K562 (cell line): Measurements from ENCODE around the gene MRPL54. TPM values are rescaled to one million over a fixed set of nuclear protein-coding genes. Genes with fewer than 3 reads are reported as not detected.
A peak's percentile ranks its signal among the peaks of the same experiment; 100 is the strongest.

Experiments used
- BRF1 ChIP-seq: IDR thresholded peaks from 3 replicates; pipeline ENCODE4 v1.6.1; 2011; ENCODE audit warnings: borderline replicate concordance, mild to moderate bottlenecking; ENCODE audit not compliant: insufficient read length; ENCODE audit errors: extremely low read depth
- CBFB ChIP-seq: sonication (generic); formaldehyde crosslinking; IDR thresholded peaks from 2 replicates; pipeline ENCODE4 v1.4.0; 2020; ENCODE audit warnings: mild to moderate bottlenecking, missing genetic modification reagents
- CBX2 ChIP-seq: fragments of 200-600 bp; sonication (generic); IDR thresholded peaks from one replicate; pipeline ENCODE4 v1.6.1; 2012; ENCODE audit warnings: mild to moderate bottlenecking, low read length, inconsistent platforms; ENCODE audit not compliant: insufficient read depth, poor library complexity, severe bottlenecking
- CHD1 ChIP-seq: fragments of 200-600 bp; sonication (generic); IDR thresholded peaks from one replicate; pipeline ENCODE4 v1.6.1; 2012; ENCODE audit warnings: mild to moderate bottlenecking, moderate library complexity, low read length, inconsistent platforms
- ESRRA ChIP-seq: fragments of 450-650 bp; IDR thresholded peaks from 2 replicates; pipeline ENCODE4 v1.6.1; 2014; ENCODE audit warnings: low read depth, mild to moderate bottlenecking, moderate library complexity, borderline replicate concordance
- GABPA ChIP-seq: fragments of 200-800 bp; sonication (Bioruptor generic); conservative IDR thresholded peaks from 2 replicates; pipeline ENCODE4 v1.6.1; 2016; ENCODE audit warnings: low read depth, missing genetic modification characterization, missing compliant biosample characterization
- HNRNPL ChIP-seq: fragments of 200-400 bp; formaldehyde crosslinking; IDR thresholded peaks from 2 replicates; pipeline ENCODE4 v1.6.1; 2017; ENCODE audit warnings: low read depth, mild to moderate bottlenecking, low read length
- HSF4 ChIP-seq: fragments of 250-450 bp; sonication (Bioruptor Pico); IDR thresholded peaks from 2 replicates; pipeline ENCODE4 v2.1.2; 2022; ENCODE audit warnings: mild to moderate bottlenecking, moderate library complexity, borderline replicate concordance
- MIER1 ChIP-seq: fragments of 450-650 bp; IDR thresholded peaks from 2 replicates; pipeline ENCODE4 v1.6.1; 2016; ENCODE audit warnings: antibody characterized with exemption, mild to moderate bottlenecking, low read depth
- POLR2H ChIP-seq: IDR thresholded peaks from 2 replicates; pipeline ENCODE4 v1.6.1; 2016; ENCODE audit warnings: missing genetic modification characterization, low read depth, mild to moderate bottlenecking, control low read depth, missing compliant biosample characterization, moderate library complexity
- PYGO2 ChIP-seq: fragments of 450-650 bp; IDR thresholded peaks from 2 replicates; pipeline ENCODE4 v1.6.1; 2016; ENCODE audit warnings: mild to moderate bottlenecking, missing genetic modification characterization, moderate library complexity, missing compliant biosample characterization
- RHOXF2B ChIP-seq: fragments of 250-450 bp; sonication (Bioruptor Pico); conservative IDR thresholded peaks from 2 replicates; pipeline ENCODE4 v1.5.1; 2021
- SMAD1 ChIP-seq: fragments of 150-350 bp; IDR thresholded peaks from 2 replicates; pipeline ENCODE4 v1.6.1; 2014; ENCODE audit warnings: low read length, low read depth; ENCODE audit not compliant: partially characterized antibody
- ZEB2 ChIP-seq: fragments of 450-650 bp; IDR thresholded peaks from 2 replicates; pipeline ENCODE4 v1.6.1; 2016
- ZNF436 ChIP-seq: fragments of 250-450, 450-650 bp; sonication (Bioruptor Pico); formaldehyde crosslinking; IDR thresholded peaks from 2 replicates; pipeline ENCODE4 v1.7.0; 2020; ENCODE audit warnings: mild to moderate bottlenecking
- ZNF785 ChIP-seq: fragments of 250-450 bp; sonication (Bioruptor Pico); IDR thresholded peaks from 2 replicates; pipeline ENCODE4 v1.4.0; 2020; ENCODE audit warnings: mild to moderate bottlenecking
- polyA plus RNA-seq, 8 experiments: library from polyadenylated mRNA; depleted of rRNA in 4 of 8; stranded (reverse) in 5 of 8; unstranded in 3 of 8; fragments of >200 nt; fragmentation: Nextera tagmentation in 2 of 8; fragmentation: Illumina TruSeq in 1 of 8; extraction: Ambion mirVana in 2 of 8; extraction: Trizol in 1 of 8; gene quantifications; 2 replicates each; pipeline versions ENCODE4 v1.2.1 to v1.2.3, GENCODE V29; 2011 to 2014; ENCODE audit warnings: inconsistent platforms in 1 of 8, missing spikeins in 1 of 8
- total RNA-seq, 7 experiments: library from RNA; depleted of rRNA in 6 of 7; stranded (reverse); fragments of >200 nt in 6 of 7; fragmentation: Illumina TruSeq in 2 of 7; extraction: Trizol in 2 of 7; gene quantifications; 2 replicates each; pipeline versions ENCODE4 v1.2.1 to v1.2.3, GENCODE V29; 2011 to 2021; ENCODE audit warnings: low replicate concordance in 1 of 7
- TF ChIP-seq, protein P1 (sequence below): fragments of 250-450 bp; sonication (Bioruptor Pico); IDR thresholded peaks from 2 replicates; pipeline ENCODE4 v1.4.0; 2020; ENCODE audit warnings: mild to moderate bottlenecking, moderate library complexity, borderline replicate concordance
- TF ChIP-seq, protein P2 (sequence below): fragments of 450-650 bp; IDR thresholded peaks from 2 replicates; pipeline ENCODE4 v1.6.1; 2014; ENCODE audit warnings: low read depth, mild to moderate bottlenecking, moderate library complexity, borderline replicate concordance
- TF ChIP-seq, protein P3 (sequence below): fragments of 450-650 bp; formaldehyde crosslinking; IDR thresholded peaks from 2 replicates; pipeline ENCODE4 v1.4.0; 2020; ENCODE audit warnings: mild to moderate bottlenecking, mixed read lengths
- TF ChIP-seq, protein P4 (sequence below): fragments of 250-450 bp; sonication (Bioruptor Pico); IDR thresholded peaks from 2 replicates; pipeline ENCODE4 v1.8.0; 2022; ENCODE audit warnings: moderate library complexity, mild to moderate bottlenecking, inconsistent platforms

MRPL54 gene
- total and polyA plus RNA-seq, 9 of the 15 experiments (the other 6 are each of a cell fraction or from before 2014, with no cell fraction given) = 3.5 to 120 (median 56.9) TPM

DNA sequence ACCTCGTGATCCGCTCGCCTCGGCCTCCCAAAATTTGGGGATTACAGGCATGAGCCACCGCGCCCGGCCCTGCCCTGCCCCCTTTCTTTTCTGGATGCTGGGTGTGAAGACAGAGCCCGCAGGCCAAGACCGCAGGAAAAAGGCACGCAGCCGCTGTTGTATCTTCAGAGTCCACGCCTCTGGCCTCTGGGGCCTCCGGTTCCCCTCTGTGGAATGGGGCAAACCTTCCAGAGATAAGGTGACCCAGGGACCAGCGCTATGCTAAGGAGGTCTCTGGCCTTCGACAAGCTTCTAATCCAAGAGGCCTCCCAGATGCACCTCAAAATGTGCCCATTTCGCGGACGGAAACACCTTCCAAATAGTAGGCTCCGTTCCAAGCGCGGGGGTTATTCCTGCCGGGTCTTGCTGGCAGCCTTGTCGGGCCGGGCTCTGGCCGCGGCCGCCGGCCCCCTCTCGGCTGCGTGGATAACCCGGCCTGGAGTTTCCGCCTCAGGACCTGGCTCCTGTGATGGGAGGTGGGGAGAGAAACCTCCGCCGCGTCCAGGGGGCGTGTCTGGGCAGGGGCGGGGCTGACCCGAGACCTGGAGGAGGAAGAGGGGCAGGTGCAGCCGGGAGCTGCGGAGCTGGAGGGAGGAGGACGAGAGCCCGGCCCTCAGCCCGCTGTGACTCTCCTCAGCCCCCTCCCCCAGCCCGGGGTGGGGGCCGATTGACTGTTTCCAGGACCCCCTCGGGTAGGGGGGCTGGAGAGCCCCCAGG, 41.2 kb upstream of the MRPL54 start (continued):
- TF ChIP-seq, protein P1, sequence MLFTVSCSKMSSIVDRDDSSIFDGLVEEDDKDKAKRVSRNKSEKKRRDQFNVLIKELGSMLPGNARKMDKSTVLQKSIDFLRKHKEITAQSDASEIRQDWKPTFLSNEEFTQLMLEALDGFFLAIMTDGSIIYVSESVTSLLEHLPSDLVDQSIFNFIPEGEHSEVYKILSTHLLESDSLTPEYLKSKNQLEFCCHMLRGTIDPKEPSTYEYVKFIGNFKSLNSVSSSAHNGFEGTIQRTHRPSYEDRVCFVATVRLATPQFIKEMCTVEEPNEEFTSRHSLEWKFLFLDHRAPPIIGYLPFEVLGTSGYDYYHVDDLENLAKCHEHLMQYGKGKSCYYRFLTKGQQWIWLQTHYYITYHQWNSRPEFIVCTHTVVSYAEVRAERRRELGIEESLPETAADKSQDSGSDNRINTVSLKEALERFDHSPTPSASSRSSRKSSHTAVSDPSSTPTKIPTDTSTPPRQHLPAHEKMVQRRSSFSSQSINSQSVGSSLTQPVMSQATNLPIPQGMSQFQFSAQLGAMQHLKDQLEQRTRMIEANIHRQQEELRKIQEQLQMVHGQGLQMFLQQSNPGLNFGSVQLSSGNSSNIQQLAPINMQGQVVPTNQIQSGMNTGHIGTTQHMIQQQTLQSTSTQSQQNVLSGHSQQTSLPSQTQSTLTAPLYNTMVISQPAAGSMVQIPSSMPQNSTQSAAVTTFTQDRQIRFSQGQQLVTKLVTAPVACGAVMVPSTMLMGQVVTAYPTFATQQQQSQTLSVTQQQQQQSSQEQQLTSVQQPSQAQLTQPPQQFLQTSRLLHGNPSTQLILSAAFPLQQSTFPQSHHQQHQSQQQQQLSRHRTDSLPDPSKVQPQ (CRISPR knock-in tag) = no peak
- TF ChIP-seq CBX2 (no peak), ZNF436 (CRISPR knock-in tag) (no peak), BRF1 (no peak), GABPA (tag) (no peak), HNRNPL (no peak), PYGO2 (no peak), CBFB (no peak), HSF4 (CRISPR knock-in tag) (no peak), MIER1 (peak; percentile 94), ZNF785 (CRISPR knock-in tag) (no peak), ZEB2 (no peak), ESRRA (peak; percentile 92), CHD1 (no peak), POLR2H (no peak), RHOXF2B (no peak), SMAD1 (no peak)
- TF ChIP-seq, protein P2, sequence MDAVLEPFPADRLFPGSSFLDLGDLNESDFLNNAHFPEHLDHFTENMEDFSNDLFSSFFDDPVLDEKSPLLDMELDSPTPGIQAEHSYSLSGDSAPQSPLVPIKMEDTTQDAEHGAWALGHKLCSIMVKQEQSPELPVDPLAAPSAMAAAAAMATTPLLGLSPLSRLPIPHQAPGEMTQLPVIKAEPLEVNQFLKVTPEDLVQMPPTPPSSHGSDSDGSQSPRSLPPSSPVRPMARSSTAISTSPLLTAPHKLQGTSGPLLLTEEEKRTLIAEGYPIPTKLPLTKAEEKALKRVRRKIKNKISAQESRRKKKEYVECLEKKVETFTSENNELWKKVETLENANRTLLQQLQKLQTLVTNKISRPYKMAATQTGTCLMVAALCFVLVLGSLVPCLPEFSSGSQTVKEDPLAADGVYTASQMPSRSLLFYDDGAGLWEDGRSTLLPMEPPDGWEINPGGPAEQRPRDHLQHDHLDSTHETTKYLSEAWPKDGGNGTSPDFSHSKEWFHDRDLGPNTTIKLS = peak; percentile 30; the same call in 1 of the 2 replicates
- TF ChIP-seq, protein P3, sequence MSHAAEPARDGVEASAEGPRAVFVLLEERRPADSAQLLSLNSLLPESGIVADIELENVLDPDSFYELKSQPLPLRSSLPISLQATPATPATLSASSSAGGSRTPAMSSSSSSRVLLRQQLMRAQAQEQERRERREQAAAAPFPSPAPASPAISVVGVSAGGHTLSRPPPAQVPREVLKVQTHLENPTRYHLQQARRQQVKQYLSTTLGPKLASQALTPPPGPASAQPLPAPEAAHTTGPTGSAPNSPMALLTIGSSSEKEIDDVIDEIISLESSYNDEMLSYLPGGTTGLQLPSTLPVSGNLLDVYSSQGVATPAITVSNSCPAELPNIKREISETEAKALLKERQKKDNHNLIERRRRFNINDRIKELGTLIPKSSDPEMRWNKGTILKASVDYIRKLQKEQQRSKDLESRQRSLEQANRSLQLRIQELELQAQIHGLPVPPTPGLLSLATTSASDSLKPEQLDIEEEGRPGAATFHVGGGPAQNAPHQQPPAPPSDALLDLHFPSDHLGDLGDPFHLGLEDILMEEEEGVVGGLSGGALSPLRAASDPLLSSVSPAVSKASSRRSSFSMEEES (CRISPR knock-in tag) = no peak
- TF ChIP-seq, protein P4, sequence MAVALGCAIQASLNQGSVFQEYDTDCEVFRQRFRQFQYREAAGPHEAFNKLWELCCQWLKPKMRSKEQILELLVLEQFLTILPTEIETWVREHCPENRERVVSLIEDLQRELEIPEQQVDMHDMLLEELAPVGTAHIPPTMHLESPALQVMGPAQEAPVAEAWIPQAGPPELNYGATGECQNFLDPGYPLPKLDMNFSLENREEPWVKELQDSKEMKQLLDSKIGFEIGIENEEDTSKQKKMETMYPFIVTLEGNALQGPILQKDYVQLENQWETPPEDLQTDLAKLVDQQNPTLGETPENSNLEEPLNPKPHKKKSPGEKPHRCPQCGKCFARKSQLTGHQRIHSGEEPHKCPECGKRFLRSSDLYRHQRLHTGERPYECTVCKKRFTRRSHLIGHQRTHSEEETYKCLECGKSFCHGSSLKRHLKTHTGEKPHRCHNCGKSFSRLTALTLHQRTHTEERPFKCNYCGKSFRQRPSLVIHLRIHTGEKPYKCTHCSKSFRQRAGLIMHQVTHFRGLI (CRISPR knock-in tag) = no peak
